Nephron (organoid): ENCODE results near the gene SLC35F4.

Experiments used
- H3K27ac Mint-ChIP-seq, 3 experiments: 2 replicates each; pipeline ENCODE4 v1.8.0; 2020; ENCODE audit warnings: mixed read lengths in 3 of 3, mild to moderate bottlenecking in 2 of 3, moderate library complexity in 1 of 3
- H3K27me3 Mint-ChIP-seq: 2 replicates; pipeline ENCODE4 v1.8.0; 2021; ENCODE audit warnings: low read depth, mild to moderate bottlenecking, moderate library complexity, mixed read lengths
- H3K36me3 Mint-ChIP-seq: 2 replicates; pipeline ENCODE4 v1.8.0; 2020; ENCODE audit warnings: low read depth, mixed read lengths
- H3K4me1 Mint-ChIP-seq: 2 replicates; pipeline ENCODE4 v1.8.0; 2020; ENCODE audit warnings: mixed read lengths
- H3K4me3 Mint-ChIP-seq, 3 experiments: 2 replicates each; pipeline ENCODE4 v1.8.0; 2020; ENCODE audit warnings: mild to moderate bottlenecking in 3 of 3, mixed read lengths in 3 of 3, moderate library complexity in 2 of 3
- H3K9me3 Mint-ChIP-seq: 2 replicates; pipeline ENCODE4 v1.8.0; 2020; ENCODE audit warnings: mixed read lengths
- CTCF ChIP-seq, 3 experiments: fragments of 200-600 bp; sonication (generic); IDR thresholded peaks; one replicate each; pipeline ENCODE4 v1.5.0; 2021; ENCODE audit warnings: antibody characterized with exemption in 3 of 3; ENCODE audit not compliant: unreplicated experiment in 3 of 3

Gene SLC35F4

GRCh38 chr14:57747036-57747435 lies 118.9 kb downstream of the SLC35F4 start:
- Mint-ChIP-seq H3K4me3 (no peak overlapping the region), H3K4me1 (peaks cover 8% of the 10 kb centered on the region), H3K36me3 (peaks cover 4% of the 10 kb centered on the region), H3K27me3 (no peaks in the 10 kb centered on the region), H3K27ac (no peak overlapping the region), H3K9me3 (peaks cover 13% of the 10 kb centered on the region)
- no peak for TF ChIP-seq CTCF (IDR thresholded peaks at IDR 0.05; ENCODE audit: unreplicated experiment in 3 of 3)

- Mint-ChIP-seq H3K4me1 (peaks cover 4% of the 10 kb centered on the region), H3K27ac (no peak overlapping the region)
- TF ChIP-seq CTCF (IDR thresholded peaks at IDR 0.05; ENCODE audit: unreplicated experiment in 3 of 3): no peak
These were observed 119.3 kb downstream of the SLC35F4 start for GRCh38 chr14:57746563-57746962.

GRCh38 chr14:57739516-57739915 lies 126.4 kb downstream of the SLC35F4 start:
- H3K9me3 Mint-ChIP-seq: peaks cover 18% of the 10 kb centered on the region
- peaks cover 8% of the 10 kb centered on the region for H3K27me3 Mint-ChIP-seq
- H3K27ac Mint-ChIP-seq: peak overlapping the region in 1 of 3 experiments; percentile 66
- H3K36me3 Mint-ChIP-seq: peaks cover 7% of the 10 kb centered on the region
- H3K4me3 Mint-ChIP-seq: no peak overlapping the region
- TF ChIP-seq CTCF (IDR thresholded peaks at IDR 0.05; ENCODE audit: unreplicated experiment in 3 of 3): no peak
- no peaks in the 10 kb centered on the region for H3K4me1 Mint-ChIP-seq

More at GRCh38 chr14:57746563-57746962, 119.3 kb downstream of the SLC35F4 start:
- H3K9me3 Mint-ChIP-seq: peaks cover 13% of the 10 kb centered on the region
- H3K27me3 Mint-ChIP-seq: no peaks in the 10 kb centered on the region
- peaks cover 4% of the 10 kb centered on the region for H3K36me3 Mint-ChIP-seq
- H3K4me3 Mint-ChIP-seq: no peak overlapping the region

- H3K27ac Mint-ChIP-seq: no peak overlapping the region
- peaks cover 8% of the 10 kb centered on the region for H3K27me3 Mint-ChIP-seq
- peaks cover 7% of the 10 kb centered on the region for H3K4me1 Mint-ChIP-seq
- H3K4me3 Mint-ChIP-seq: no peak overlapping the region
- peaks cover 9% of the 10 kb centered on the region for H3K9me3 Mint-ChIP-seq
- TF ChIP-seq CTCF (IDR thresholded peaks at IDR 0.05; ENCODE audit: unreplicated experiment in 3 of 3): no peak
- peaks cover 4% of the 10 kb centered on the region for H3K36me3 Mint-ChIP-seq
These were observed 128.3 kb downstream of the SLC35F4 start for GRCh38 chr14:57737598-57737997.

GRCh38 chr14:57736391-57736790 lies 129.5 kb downstream of the SLC35F4 start:
- Mint-ChIP-seq H3K4me1 (peaks cover 14% of the 10 kb centered on the region), H3K36me3 (peaks cover 3% of the 10 kb centered on the region), H3K9me3 (peaks cover 3% of the 10 kb centered on the region), H3K27me3 (peaks cover 8% of the 10 kb centered on the region), H3K27ac (no peak overlapping the region), H3K4me3 (no peak overlapping the region)
- no peak for TF ChIP-seq CTCF (IDR thresholded peaks at IDR 0.05; ENCODE audit: unreplicated experiment in 3 of 3)

- Mint-ChIP-seq H3K36me3 (no peaks in the 10 kb centered on the region), H3K27me3 (peaks cover 8% of the 10 kb centered on the region), H3K4me1 (peaks cover 14% of the 10 kb centered on the region), H3K4me3 (no peak overlapping the region), H3K9me3 (no peaks in the 10 kb centered on the region), H3K27ac (no peak overlapping the region)
- no peak for TF ChIP-seq CTCF (IDR thresholded peaks at IDR 0.05; ENCODE audit: unreplicated experiment in 3 of 3)
These were observed 130.6 kb downstream of the SLC35F4 start for GRCh38 chr14:57735276-57735675.
